HepG2 (cell line): ENCODE results near the gene SLC25A10. TPM values are rescaled to one million over a fixed set of nuclear protein-coding genes. Genes with fewer than 3 reads are reported as not detected.

ENCODE experiments used
- ATF4 ChIP-seq, 2 experiments: fragments of 450-650 bp in 1 of 2; sonication (generic) in 1 of 2; formaldehyde crosslinking; IDR thresholded peaks; 2 replicates each; pipeline versions ENCODE4 v1.5.0 to v1.8.0; 2020 to 2022; ENCODE audit warnings: mild to moderate bottlenecking in 1 of 2, missing genetic modification reagents in 1 of 2
- CHCHD3 ChIP-seq: sonication (generic); formaldehyde crosslinking; IDR thresholded peaks from 2 replicates; pipeline ENCODE4 v1.8.0; 2022; ENCODE audit warnings: mild to moderate bottlenecking, missing genetic modification reagents, moderate library complexity
- EP300 ChIP-seq, 3 experiments: sonication (generic) in 1 of 3; formaldehyde crosslinking in 1 of 3; IDR thresholded peaks; 2 replicates each; pipeline versions ENCODE4 v1.5.1 to v1.6.1; 2011 to 2020; ENCODE audit warnings: low read depth in 2 of 3, low read length in 2 of 3, borderline replicate concordance in 1 of 3, improper control_type of control experiment in 1 of 3, mild to moderate bottlenecking in 1 of 3, missing genetic modification reagents in 1 of 3, moderate library complexity in 1 of 3
- ETV5 ChIP-seq: IDR thresholded peaks from 2 replicates; pipeline ENCODE4 v1.6.1; 2018; ENCODE audit warnings: missing biosample characterization, missing genetic modification reagents, inconsistent platforms, borderline replicate concordance
- HDAC1 ChIP-seq: sonication (generic); formaldehyde crosslinking; IDR thresholded peaks from 2 replicates; pipeline ENCODE4 v1.5.1; 2020; ENCODE audit warnings: mild to moderate bottlenecking, missing genetic modification reagents
- MBD4 ChIP-seq: IDR thresholded peaks from 2 replicates; pipeline ENCODE4 v1.6.1; 2012; ENCODE audit warnings: low read length, inconsistent platforms, borderline replicate concordance
- NBN ChIP-seq: fragments of 450-650 bp; conservative IDR thresholded peaks from 2 replicates; pipeline ENCODE4 v1.6.1; 2017
- NCOA5 ChIP-seq: sonication (generic); formaldehyde crosslinking; IDR thresholded peaks from 2 replicates; pipeline ENCODE4 v1.4.0; 2020; ENCODE audit warnings: missing genetic modification reagents
- PRPF4 ChIP-seq: fragments of 200-400 bp; formaldehyde crosslinking; IDR thresholded peaks from 2 replicates; pipeline ENCODE4 v1.6.1; 2016; ENCODE audit warnings: low read length, low read depth; ENCODE audit not compliant: poor library complexity, severe bottlenecking
- SP5 ChIP-seq: IDR thresholded peaks from 2 replicates; pipeline ENCODE4 v1.6.1; 2016; ENCODE audit warnings: low read depth, borderline replicate concordance
- STAT5B ChIP-seq: sonication (generic); formaldehyde crosslinking; IDR thresholded peaks from 2 replicates; pipeline ENCODE4 v1.4.0; 2020; ENCODE audit warnings: missing genetic modification reagents
- ZFP41 ChIP-seq: sonication (generic); formaldehyde crosslinking; IDR thresholded peaks from 2 replicates; pipeline ENCODE4 v1.4.0; 2020; ENCODE audit warnings: mild to moderate bottlenecking, missing genetic modification reagents, borderline replicate concordance
- ZFY ChIP-seq: sonication (generic); formaldehyde crosslinking; IDR thresholded peaks from 2 replicates; pipeline ENCODE4 v1.4.0; 2020; ENCODE audit warnings: missing genetic modification reagents
- ZKSCAN5 ChIP-seq: sonication (generic); formaldehyde crosslinking; IDR thresholded peaks from 2 replicates; pipeline ENCODE4 v1.5.1; 2020; ENCODE audit warnings: mild to moderate bottlenecking, missing genetic modification reagents
- ZMYM4 ChIP-seq: sonication (generic); formaldehyde crosslinking; IDR thresholded peaks from 2 replicates; pipeline ENCODE4 v1.8.1; 2023; ENCODE audit warnings: mild to moderate bottlenecking, missing genetic modification reagents
- ZNF292 ChIP-seq: sonication (generic); formaldehyde crosslinking; IDR thresholded peaks from 2 replicates; pipeline ENCODE4 v1.8.1; 2022; ENCODE audit warnings: mild to moderate bottlenecking, low read depth, missing genetic modification reagents, borderline replicate concordance
- ZNF383 ChIP-seq: sonication (generic); formaldehyde crosslinking; IDR thresholded peaks from 2 replicates; pipeline ENCODE4 v1.4.0; 2020; ENCODE audit warnings: missing genetic modification reagents, mild to moderate bottlenecking, borderline replicate concordance
- ZNF569 ChIP-seq: sonication (generic); formaldehyde crosslinking; IDR thresholded peaks from 2 replicates; pipeline ENCODE4 v1.5.0; 2020; ENCODE audit warnings: mild to moderate bottlenecking, missing genetic modification reagents, moderate library complexity, borderline replicate concordance
- ZNF724P ChIP-seq: sonication (generic); formaldehyde crosslinking; IDR thresholded peaks from 2 replicates; pipeline ENCODE4 v1.8.0; 2022; ENCODE audit warnings: missing genetic modification reagents, borderline replicate concordance
- ZNF746 ChIP-seq: sonication (generic); formaldehyde crosslinking; IDR thresholded peaks from 2 replicates; pipeline ENCODE4 v1.8.0; 2022; ENCODE audit warnings: mild to moderate bottlenecking, missing genetic modification reagents
- ZNF792 ChIP-seq: IDR thresholded peaks from 2 replicates; pipeline ENCODE4 v1.6.1; 2016
- polyA plus RNA-seq, 8 experiments: library from polyadenylated mRNA; depleted of rRNA in 3 of 8; stranded (reverse) in 7 of 8; unstranded in 1 of 8; fragments of >200 nt; fragmentation: Illumina TruSeq in 4 of 8; extraction: Trizol in 4 of 8; gene quantifications; 2 replicates each; pipeline versions ENCODE4 v1.2.1 to v1.2.3, GENCODE V29; 2011 to 2016; ENCODE audit warnings: low read depth in 4 of 8, missing spikeins in 1 of 8, mixed read lengths in 1 of 8; ENCODE audit not compliant: insufficient read depth in 1 of 8
- total RNA-seq, 5 experiments: library from RNA; depleted of rRNA; stranded (reverse); fragments of >200 nt; fragmentation: Illumina TruSeq; extraction: Trizol; gene quantifications; 2 replicates each; pipeline ENCODE4 v1.2.3, GENCODE V29; 2016; ENCODE audit warnings: low read depth in 1 of 5
- TF ChIP-seq, protein P1 (sequence below): sonication (generic); formaldehyde crosslinking; IDR thresholded peaks from 2 replicates; pipeline ENCODE4 v1.8.0; 2023; ENCODE audit warnings: mild to moderate bottlenecking, missing genetic modification reagents
- TF ChIP-seq, protein P2 (sequence below): IDR thresholded peaks from 2 replicates; pipeline ENCODE4 v1.6.1; 2016; ENCODE audit warnings: missing compliant biosample characterization, missing genetic modification reagents, borderline replicate concordance
- TF ChIP-seq, protein P3 (sequence below): sonication (generic); formaldehyde crosslinking; IDR thresholded peaks from 2 replicates; pipeline ENCODE4 v1.8.0; 2022; ENCODE audit warnings: missing genetic modification reagents, mild to moderate bottlenecking, moderate library complexity, borderline replicate concordance

The SLC25A10 gene
- total and polyA plus RNA-seq, 2 of the 13 experiments (the other 11 are each of a cell fraction or from before 2014, with no cell fraction given): 46.5 to 140 TPM

DNA sequence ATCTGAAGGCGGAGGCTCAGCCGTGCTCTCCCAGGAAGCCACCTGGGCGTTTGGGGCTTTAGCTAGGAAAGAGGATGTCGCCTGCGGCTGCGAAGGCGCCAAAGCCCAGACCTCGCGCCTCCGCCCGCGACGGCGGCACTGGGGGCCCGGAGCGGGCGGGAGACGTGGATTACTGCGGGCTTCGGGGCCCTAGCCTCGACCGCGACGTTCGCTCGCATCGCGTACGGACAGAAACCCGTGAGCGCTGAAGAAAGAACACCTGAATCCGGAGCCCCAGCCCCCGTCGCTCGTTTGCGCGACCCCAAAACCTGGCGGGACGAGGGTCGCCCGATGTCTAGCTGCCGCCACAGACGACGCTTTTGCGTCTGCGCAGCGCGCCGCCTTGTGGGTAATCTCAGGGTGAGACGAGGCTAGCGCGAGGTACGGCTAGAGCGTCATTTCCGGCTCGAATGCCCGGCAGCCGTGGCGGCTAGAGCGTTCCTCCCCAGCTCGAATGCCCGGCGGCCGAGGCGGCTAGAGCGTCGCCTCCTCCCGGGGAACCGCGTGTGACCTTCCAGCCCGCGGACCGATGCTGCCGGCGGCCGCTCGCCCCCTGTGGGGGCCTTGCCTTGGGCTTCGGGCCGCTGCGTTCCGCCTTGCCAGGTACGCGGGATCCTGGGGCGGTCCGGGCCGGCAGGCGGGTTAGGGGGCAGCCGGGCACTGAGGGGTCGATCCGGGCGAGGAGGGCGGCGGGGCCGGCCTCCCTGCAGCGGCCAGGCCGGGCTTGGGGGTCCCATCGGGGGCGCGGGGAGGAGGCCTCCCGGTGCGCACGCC is 8.9 kb upstream of the SLC25A10 start, which contains the start of gene MRPL12 (continued):
- TF ChIP-seq, protein P1, sequence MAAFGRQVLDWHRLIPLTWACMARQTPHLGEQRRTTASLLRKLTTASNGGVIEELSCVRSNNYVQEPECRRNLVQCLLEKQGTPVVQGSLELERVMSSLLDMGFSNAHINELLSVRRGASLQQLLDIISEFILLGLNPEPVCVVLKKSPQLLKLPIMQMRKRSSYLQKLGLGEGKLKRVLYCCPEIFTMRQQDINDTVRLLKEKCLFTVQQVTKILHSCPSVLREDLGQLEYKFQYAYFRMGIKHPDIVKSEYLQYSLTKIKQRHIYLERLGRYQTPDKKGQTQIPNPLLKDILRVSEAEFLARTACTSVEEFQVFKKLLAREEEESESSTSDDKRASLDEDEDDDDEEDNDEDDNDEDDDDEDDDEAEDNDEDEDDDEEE (CRISPR knock-in tag): peak; percentile 96
- TF ChIP-seq ZNF569 (CRISPR knock-in tag): no peak
- no peak for TF ChIP-seq ZNF746 (CRISPR knock-in tag)
- TF ChIP-seq NBN: no peak
- peak; percentile 17 for TF ChIP-seq CHCHD3
- TF ChIP-seq PRPF4: no peak
- TF ChIP-seq HDAC1: peak; percentile 99
- peak; percentile 96 for TF ChIP-seq STAT5B
- peak; percentile 97 for TF ChIP-seq ZNF383 (CRISPR knock-in tag)
- TF ChIP-seq EP300 (IDR thresholded peaks at IDR 0.05; ENCODE audit: low read depth in 2 of 2, low read length in 2 of 2): 0 out of 4 replicates have a peak, but pooled peaks of 1 of the 2 experiments have one; percentile 37
- TF ChIP-seq EP300 (CRISPR knock-in tag; IDR thresholded peaks at IDR 0.05; ENCODE audit: borderline replicate concordance): no peak
- TF ChIP-seq ZMYM4 (CRISPR knock-in tag): peak; percentile 81
- TF ChIP-seq, protein P2, sequence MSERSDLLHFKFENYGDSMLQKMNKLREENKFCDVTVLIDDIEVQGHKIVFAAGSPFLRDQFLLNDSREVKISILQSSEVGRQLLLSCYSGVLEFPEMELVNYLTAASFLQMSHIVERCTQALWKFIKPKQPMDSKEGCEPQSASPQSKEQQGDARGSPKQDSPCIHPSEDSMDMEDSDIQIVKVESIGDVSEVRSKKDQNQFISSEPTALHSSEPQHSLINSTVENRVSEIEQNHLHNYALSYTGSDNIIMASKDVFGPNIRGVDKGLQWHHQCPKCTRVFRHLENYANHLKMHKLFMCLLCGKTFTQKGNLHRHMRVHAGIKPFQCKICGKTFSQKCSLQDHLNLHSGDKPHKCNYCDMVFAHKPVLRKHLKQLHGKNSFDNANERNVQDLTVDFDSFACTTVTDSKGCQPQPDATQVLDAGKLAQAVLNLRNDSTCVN (CRISPR knock-in tag): 0 out of 2 replicates have a peak, but pooled peaks have one; percentile 65
- peak in 1 of 2 experiments; percentile 86; a peak in 2 of 4 replicates for TF ChIP-seq ATF4 (CRISPR knock-in tag; IDR thresholded peaks at IDR 0.05)
- TF ChIP-seq ZNF792 (CRISPR knock-in tag): peak; percentile 93
- TF ChIP-seq ZNF292 (CRISPR knock-in tag): no peak
- peak; percentile 54; the same call in 1 of the 2 replicates for TF ChIP-seq SP5 (CRISPR knock-in tag)
- 0 out of 2 replicates have a peak, but pooled peaks have one; percentile 30 for TF ChIP-seq ZNF724P (CRISPR knock-in tag)
- TF ChIP-seq NCOA5 (CRISPR knock-in tag): no peak
- no peak for TF ChIP-seq ZFP41 (CRISPR knock-in tag)
- TF ChIP-seq ZKSCAN5 (CRISPR knock-in tag): no peak; the same call in 1 of the 2 replicates
- TF ChIP-seq MBD4: no peak
- TF ChIP-seq, protein P3, sequence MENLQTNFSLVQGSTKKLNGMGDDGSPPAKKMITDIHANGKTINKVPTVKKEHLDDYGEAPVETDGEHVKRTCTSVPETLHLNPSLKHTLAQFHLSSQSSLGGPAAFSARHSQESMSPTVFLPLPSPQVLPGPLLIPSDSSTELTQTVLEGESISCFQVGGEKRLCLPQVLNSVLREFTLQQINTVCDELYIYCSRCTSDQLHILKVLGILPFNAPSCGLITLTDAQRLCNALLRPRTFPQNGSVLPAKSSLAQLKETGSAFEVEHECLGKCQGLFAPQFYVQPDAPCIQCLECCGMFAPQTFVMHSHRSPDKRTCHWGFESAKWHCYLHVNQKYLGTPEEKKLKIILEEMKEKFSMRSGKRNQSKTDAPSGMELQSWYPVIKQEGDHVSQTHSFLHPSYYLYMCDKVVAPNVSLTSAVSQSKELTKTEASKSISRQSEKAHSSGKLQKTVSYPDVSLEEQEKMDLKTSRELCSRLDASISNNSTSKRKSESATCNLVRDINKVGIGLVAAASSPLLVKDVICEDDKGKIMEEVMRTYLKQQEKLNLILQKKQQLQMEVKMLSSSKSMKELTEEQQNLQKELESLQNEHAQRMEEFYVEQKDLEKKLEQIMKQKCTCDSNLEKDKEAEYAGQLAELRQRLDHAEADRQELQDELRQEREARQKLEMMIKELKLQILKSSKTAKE (CRISPR knock-in tag): peak; percentile 74
- peak; percentile 98 for TF ChIP-seq ZFY (CRISPR knock-in tag)
- peak; percentile 94 for TF ChIP-seq ETV5
